Loucy (cell line): Measurements from ENCODE around the gene PPP1R14B.

ENCODE experiments used
- H2AFZ ChIP-seq: fragments of 200-600 bp; sonication (generic); 2 replicates; pipeline ENCODE4 v1.6.0; 2016; ENCODE audit warnings: antibody characterized with exemption, mild to moderate bottlenecking, low read length, moderate library complexity
- H3F3A ChIP-seq: fragments of 200-600 bp; 2 replicates; pipeline ENCODE4 v1.6.0; 2016; ENCODE audit warnings: antibody characterized with exemption, low read depth, mild to moderate bottlenecking
- H3K27me3 ChIP-seq: fragments of 200-600 bp; sonication (generic); 2 replicates; pipeline ENCODE4 v1.6.1; 2014; ENCODE audit warnings: low read length, mild to moderate bottlenecking; ENCODE audit not compliant: insufficient read depth, poor library complexity, severe bottlenecking
- H3K36me3 ChIP-seq: fragments of 200-600 bp; sonication (generic); 2 replicates; pipeline ENCODE4 v1.6.1; 2016; ENCODE audit warnings: low read length; ENCODE audit not compliant: insufficient read depth
- H3K4me1 ChIP-seq: fragments of 200-600 bp; sonication (generic); 2 replicates; pipeline ENCODE4 v1.5.1; 2014; ENCODE audit warnings: low read length, mild to moderate bottlenecking; ENCODE audit not compliant: insufficient read depth, poor library complexity, severe bottlenecking
- H3K4me2 ChIP-seq: fragments of 200-600 bp; sonication (generic); 2 replicates; pipeline ENCODE4 v1.6.0; 2014; ENCODE audit warnings: antibody characterized with exemption, low read length, low read depth, mild to moderate bottlenecking; ENCODE audit not compliant: poor library complexity, severe bottlenecking
- H3K4me3 ChIP-seq: fragments of 200-600 bp; sonication (generic); 2 replicates; pipeline ENCODE4 v1.5.1; 2014; ENCODE audit warnings: low read length, mild to moderate bottlenecking, mixed read lengths; ENCODE audit not compliant: poor library complexity, severe bottlenecking
- H3K79me2 ChIP-seq: fragments of 200-600 bp; sonication (generic); 2 replicates; pipeline ENCODE4 v1.6.1; 2014; ENCODE audit warnings: low read length; ENCODE audit not compliant: insufficient read depth
- H3K9ac ChIP-seq: fragments of 200-600 bp; sonication (generic); 2 replicates; pipeline ENCODE4 v1.6.0; 2014; ENCODE audit warnings: mild to moderate bottlenecking, low read depth, low read length, moderate library complexity; ENCODE audit not compliant: poor library complexity, severe bottlenecking
- H3K9me2 ChIP-seq: fragments of 200-600 bp; sonication (generic); replicated peaks from 2 replicates; pipeline ENCODE4 v1.6.1; 2016; ENCODE audit warnings: low read depth, low read length, mixed read lengths
- H3K9me3 ChIP-seq: fragments of 200-600 bp; sonication (generic); 2 replicates; pipeline ENCODE4 v1.6.1; 2014; ENCODE audit warnings: mild to moderate bottlenecking, antibody characterized with exemption, low read length, low read depth; ENCODE audit not compliant: insufficient read depth
- H4K20me1 ChIP-seq: fragments of 200-600 bp; sonication (generic); 2 replicates; pipeline ENCODE4 v1.6.0; 2014; ENCODE audit warnings: antibody characterized with exemption, low read length, mild to moderate bottlenecking; ENCODE audit not compliant: insufficient read depth, poor library complexity, severe bottlenecking
- CTCF ChIP-seq: fragments of 200-600 bp; sonication (generic); conservative IDR thresholded peaks from 2 replicates; pipeline ENCODE4 v1.5.1; 2014; ENCODE audit warnings: mild to moderate bottlenecking, antibody characterized with exemption, low read length
- EZH2phosphoT487 ChIP-seq: fragments of 200-600 bp; IDR thresholded peaks from 2 replicates; pipeline ENCODE4 v1.6.1; 2018; ENCODE audit warnings: antibody characterized with exemption, mild to moderate bottlenecking, moderate library complexity, borderline replicate concordance

The PPP1R14B gene

GRCh38 chr11:64235437-64236161 is 11.1 kb downstream of the PPP1R14B start:
- H3K79me2 ChIP-seq = peaks cover 17% of the 10 kb centered on the region; the same call in 1 of the 2 replicates
- TF ChIP-seq EZH2phosphoT487 (no peak), CTCF (no peak)
- H3K4me1 ChIP-seq = peaks cover 25% of the 10 kb centered on the region

GRCh38 chr11:64234647-64235379 is 11.9 kb downstream of the PPP1R14B start:
- Histone ChIP-seq H3K9ac (peak overlapping the region; percentile 66), H3K27me3 (no peaks in the 10 kb centered on the region), H3K36me3 (no peaks in the 10 kb centered on the region; the same call in 1 of the 2 replicates), H4K20me1 (peaks cover 14% of the 10 kb centered on the region), H2AFZ (no peak overlapping the region), H3K4me2 (peak overlapping the region; percentile 83), H3K4me3 (peak overlapping the region; percentile 77), H3K4me1 (peaks cover 17% of the 10 kb centered on the region), H3K79me2 (peaks cover 17% of the 10 kb centered on the region; the same call in 1 of the 2 replicates), H3K9me2 (no peaks in the 10 kb centered on the region), H3F3A (peaks cover 6% of the 10 kb centered on the region; the same call in 1 of the 2 replicates), H3K9me3 (no peaks in the 10 kb centered on the region)
- TF ChIP-seq EZH2phosphoT487 (no peak), CTCF (no peak)

More at GRCh38 chr11:64235437-64236161, 11.1 kb downstream of the PPP1R14B start:
- Histone ChIP-seq H3K4me3 (peak overlapping the region; percentile 77), H3K36me3 (no peaks in the 10 kb centered on the region; the same call in 1 of the 2 replicates), H3K9me2 (no peaks in the 10 kb centered on the region), H3K9me3 (no peaks in the 10 kb centered on the region), H3F3A (peaks cover 10% of the 10 kb centered on the region; the same call in 1 of the 2 replicates), H4K20me1 (peaks cover 14% of the 10 kb centered on the region), H3K4me2 (peak overlapping the region; percentile 83), H2AFZ (no peak overlapping the region), H3K27me3 (no peaks in the 10 kb centered on the region), H3K9ac (peak overlapping the region; percentile 66)

- H3K9ac ChIP-seq = peak within 1 kb of the TSS; percentile 66
- H3K9me2 ChIP-seq = no peaks in the 10 kb centered on the region
- no peaks in the 10 kb centered on the region; the same call in 1 of the 2 replicates for H3K36me3 ChIP-seq
- TF ChIP-seq CTCF (no peak), EZH2phosphoT487 (no peak)
- peak within 1 kb of the TSS; percentile 77 for H3K4me3 ChIP-seq
- peaks cover 16% of the 10 kb centered on the region for H3K4me1 ChIP-seq
- H3K4me2 ChIP-seq = peak within 1 kb of the TSS; percentile 83
- peaks cover 6% of the 10 kb centered on the region; the same call in 1 of the 2 replicates for H3F3A ChIP-seq
- H2AFZ ChIP-seq = no peak within 1 kb of the TSS
- peaks cover 23% of the 10 kb centered on the region; the same call in 1 of the 2 replicates for H3K79me2 ChIP-seq
- no peaks in the 10 kb centered on the region for H3K27me3 ChIP-seq
- no peaks in the 10 kb centered on the region for H3K9me3 ChIP-seq
- H4K20me1 ChIP-seq = peaks cover 17% of the 10 kb centered on the region
Measured at GRCh38 chr11:64233913-64234586, 12.7 kb downstream of the PPP1R14B start, which contains the start of gene VEGFB. Gene VEGFB, plus strand, starts transcription at chr11:64234584. Its CDS starts 250 bp downstream, at chr11:64234834.
